GM12874 (cell line): ENCODE data around the gene KLRC4.
"Not testable (repeated sequence)": the region's sequence is repeated elsewhere in the genome, so short reads cannot be mapped to it uniquely, and the experiment has no call there.

Experiments used
- TF ChIP-seq, protein P1 (sequence below): IDR thresholded peaks from 2 replicates; pipeline ENCODE4 v1.5.1; 2011; ENCODE audit warnings: low read depth, mild to moderate bottlenecking, control low read depth, low read length, moderate library complexity; ENCODE audit not compliant: insufficient read depth

The KLRC4 gene

DNA sequence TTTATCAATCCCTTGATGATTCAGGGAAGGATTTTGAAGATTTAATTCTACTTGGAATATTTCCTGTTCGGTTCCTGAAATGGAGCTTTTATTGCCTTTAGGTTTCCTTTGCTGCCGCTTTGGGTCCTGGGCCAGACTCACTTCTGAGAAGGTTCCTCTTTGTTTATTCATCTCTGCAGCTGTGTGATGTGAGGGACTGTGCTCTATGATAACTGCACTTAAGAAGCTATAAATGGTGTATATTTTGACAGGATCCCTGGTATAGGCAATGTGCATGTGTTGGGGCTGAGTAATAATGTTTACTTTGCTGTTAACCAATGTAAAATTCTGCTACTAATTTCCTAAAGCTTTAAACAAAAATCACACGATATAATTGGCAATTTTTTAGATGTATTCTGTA, 26.3 kb upstream of the KLRC4 start, which contains the start of gene KLRC2:
KLRC2 (minus strand) TSS at position 195 of the 400 bp plus-strand sequence; CDS start at position 171, 24 bp downstream.
- TF ChIP-seq, protein P1, sequence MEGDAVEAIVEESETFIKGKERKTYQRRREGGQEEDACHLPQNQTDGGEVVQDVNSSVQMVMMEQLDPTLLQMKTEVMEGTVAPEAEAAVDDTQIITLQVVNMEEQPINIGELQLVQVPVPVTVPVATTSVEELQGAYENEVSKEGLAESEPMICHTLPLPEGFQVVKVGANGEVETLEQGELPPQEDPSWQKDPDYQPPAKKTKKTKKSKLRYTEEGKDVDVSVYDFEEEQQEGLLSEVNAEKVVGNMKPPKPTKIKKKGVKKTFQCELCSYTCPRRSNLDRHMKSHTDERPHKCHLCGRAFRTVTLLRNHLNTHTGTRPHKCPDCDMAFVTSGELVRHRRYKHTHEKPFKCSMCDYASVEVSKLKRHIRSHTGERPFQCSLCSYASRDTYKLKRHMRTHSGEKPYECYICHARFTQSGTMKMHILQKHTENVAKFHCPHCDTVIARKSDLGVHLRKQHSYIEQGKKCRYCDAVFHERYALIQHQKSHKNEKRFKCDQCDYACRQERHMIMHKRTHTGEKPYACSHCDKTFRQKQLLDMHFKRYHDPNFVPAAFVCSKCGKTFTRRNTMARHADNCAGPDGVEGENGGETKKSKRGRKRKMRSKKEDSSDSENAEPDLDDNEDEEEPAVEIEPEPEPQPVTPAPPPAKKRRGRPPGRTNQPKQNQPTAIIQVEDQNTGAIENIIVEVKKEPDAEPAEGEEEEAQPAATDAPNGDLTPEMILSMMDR: not testable (repeated sequence)

GRCh38 chr12:10420334-10420733, 10.8 kb upstream of the KLRC4 start, which contains the start of gene KLRC3:
TSS of gene KLRC3 (minus strand) at chr12:10420595. CDS start at chr12:10420550, 45 bp downstream.
- TF ChIP-seq, protein P1: not testable (repeated sequence)

GRCh38 chr12:10408842-10409241, 715 bp downstream of the KLRC4 start:
- TF ChIP-seq, protein P1: no peak

- TF ChIP-seq, protein P1: no peak
These were observed 2.8 kb downstream of the KLRC4 start for GRCh38 chr12:10406725-10407124.

DNA sequence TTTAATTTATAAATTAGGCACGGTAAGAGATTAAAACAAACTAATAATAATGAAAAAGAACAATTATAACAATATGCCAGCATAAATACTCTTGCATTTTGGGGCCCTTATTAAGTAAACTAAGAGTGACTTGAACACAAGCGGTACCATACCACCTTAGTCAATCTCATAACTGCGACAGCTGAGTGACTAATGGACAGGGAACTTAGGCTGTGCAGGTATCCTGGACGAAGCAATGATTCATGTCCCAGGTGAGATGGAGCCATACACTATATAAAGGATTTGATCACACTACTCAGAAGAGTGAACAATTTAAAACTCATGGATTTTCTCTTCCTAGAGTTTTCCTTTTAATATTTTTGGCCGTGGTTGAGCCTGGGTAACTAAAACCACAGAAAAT, 4.3 kb downstream of the KLRC4 start:
- TF ChIP-seq, protein P1: no peak

- TF ChIP-seq, protein P1: no peak
These were observed 4.8 kb downstream of the KLRC4 start for GRCh38 chr12:10404798-10405197.

- TF ChIP-seq, protein P1: no peak
These were observed 8.7 kb downstream of the KLRC4 start for GRCh38 chr12:10400829-10401228.
